Esophagus squamous epithelium (tissue), 5 donors: ENCODE data around the gene ECE1. TPM values are rescaled to one million over a fixed set of nuclear protein-coding genes. Genes with fewer than 3 reads are reported as not detected.

Source experiments
- DNase-seq: peaks from one replicate; lab custom pipeline; 2025; lab: John Stamatoyannopoulos, UW
- H3K27ac ChIP-seq, 4 donors: fragments of 200-600 bp; sonication (generic); one replicate each; pipeline ENCODE4 v1.5.1; 2016 to 2019; ENCODE audit warnings: mild to moderate bottlenecking in 1 of 4
- H3K27me3 ChIP-seq, 4 donors: fragments of 200-600 bp; sonication (generic); 1 replicate in 3 of 4; 2 replicates in 1 of 4; pipeline versions ENCODE4 v1.5.1 to v1.6.0; 2017 to 2021; ENCODE audit warnings: antibody characterized with exemption in 1 of 4
- H3K36me3 ChIP-seq, 3 donors: fragments of 200-600 bp; sonication (generic); one replicate each; pipeline ENCODE4 v1.5.1; 2016 to 2019
- H3K4me1 ChIP-seq, 3 donors: fragments of 200-600 bp; sonication (generic); one replicate each; pipeline ENCODE4 v1.5.1; 2017 to 2019
- H3K4me3 ChIP-seq, 4 donors: fragments of 200-600 bp; sonication (generic); 1 replicate in 3 of 4; 2 replicates in 1 of 4; pipeline ENCODE4 v1.5.1; 2016 to 2019; ENCODE audit warnings: mild to moderate bottlenecking in 2 of 4, moderate library complexity in 1 of 4
- H3K9me3 ChIP-seq, 3 donors: fragments of 200-600 bp; sonication (generic); one replicate each; pipeline ENCODE4 v1.5.1; 2016 to 2019
- POLR2A ChIP-seq, 4 donors: fragments of 450-650 bp; IDR thresholded peaks; one replicate each; pipeline ENCODE4 v1.6.1; 2017; ENCODE audit warnings: antibody characterized with exemption in 4 of 4, mild to moderate bottlenecking in 4 of 4, moderate library complexity in 3 of 4
- WGBS, 2 donors: methylation state at CpG; one replicate each; pipeline ENCODE4 v1.1.5; 2018; 5-methylcytosine and 5-hydroxymethylcytosine counted together
- intact Hi-C: fragments of 100-400 bp; cut with DNase I; formaldehyde crosslinking; loops from one replicate; pipeline ENCODE4 v1.15.0; 2022
- total RNA-seq, 4 donors: library from RNA; depleted of rRNA; stranded (reverse); fragments of >200 nt; gene quantifications; one replicate each; pipeline ENCODE4 v1.1.0, GENCODE V29; 2016
- TF ChIP-seq, protein P1 (sequence below), 6 experiments: fragments of 450-650 bp in 4 of 6; fragments of 200-600 bp in 2 of 6; sonication (generic) in 2 of 6; IDR thresholded peaks; one replicate each; pipeline ENCODE4 v1.5.1; 2016 to 2019; ENCODE audit warnings: antibody characterized with exemption in 6 of 6, mild to moderate bottlenecking in 4 of 6, moderate library complexity in 4 of 6
- donor health status: DM: yes; HTN: yes; CAD: no.

ECE1 gene
- total RNA-seq, 4 donors from 2014 or later = 11.3 to 42.2 (median 24.1) TPM

GRCh38 chr1:21254335-21254951 lies 35.8 kb downstream of the ECE1 start:
- no peak for DNase-seq
- no peak overlapping the region for H3K4me3 ChIP-seq
- peak overlapping the region in 3 of 4 donors; percentile 47 to 57 (median 53) for H3K27ac ChIP-seq
- H3K9me3 ChIP-seq = no peaks in the 10 kb centered on the region
- peaks cover 0 to 93% (median 15%) of the 10 kb centered on the region in 3 donors for H3K36me3 ChIP-seq
- TF ChIP-seq POLR2A (IDR thresholded peaks at IDR 0.05) = no peak
- TF ChIP-seq, protein P1, sequence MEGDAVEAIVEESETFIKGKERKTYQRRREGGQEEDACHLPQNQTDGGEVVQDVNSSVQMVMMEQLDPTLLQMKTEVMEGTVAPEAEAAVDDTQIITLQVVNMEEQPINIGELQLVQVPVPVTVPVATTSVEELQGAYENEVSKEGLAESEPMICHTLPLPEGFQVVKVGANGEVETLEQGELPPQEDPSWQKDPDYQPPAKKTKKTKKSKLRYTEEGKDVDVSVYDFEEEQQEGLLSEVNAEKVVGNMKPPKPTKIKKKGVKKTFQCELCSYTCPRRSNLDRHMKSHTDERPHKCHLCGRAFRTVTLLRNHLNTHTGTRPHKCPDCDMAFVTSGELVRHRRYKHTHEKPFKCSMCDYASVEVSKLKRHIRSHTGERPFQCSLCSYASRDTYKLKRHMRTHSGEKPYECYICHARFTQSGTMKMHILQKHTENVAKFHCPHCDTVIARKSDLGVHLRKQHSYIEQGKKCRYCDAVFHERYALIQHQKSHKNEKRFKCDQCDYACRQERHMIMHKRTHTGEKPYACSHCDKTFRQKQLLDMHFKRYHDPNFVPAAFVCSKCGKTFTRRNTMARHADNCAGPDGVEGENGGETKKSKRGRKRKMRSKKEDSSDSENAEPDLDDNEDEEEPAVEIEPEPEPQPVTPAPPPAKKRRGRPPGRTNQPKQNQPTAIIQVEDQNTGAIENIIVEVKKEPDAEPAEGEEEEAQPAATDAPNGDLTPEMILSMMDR (IDR thresholded peaks at IDR 0.05) = no peak
- peaks cover 9 to 72% (median 24%) of the 10 kb centered on the region in 3 donors for H3K4me1 ChIP-seq
- intact Hi-C loops = loop anchor here (2.0 kb wide), 1 partner anchor 114 kb away; no protein-coding TSS in a partner anchor
- no peaks in the 10 kb centered on the region for H3K27me3 ChIP-seq
- WGBS, 2 donors = 60 to 81% methylated on average over 3 to 8 of the region's 8 CpGs

DNA sequence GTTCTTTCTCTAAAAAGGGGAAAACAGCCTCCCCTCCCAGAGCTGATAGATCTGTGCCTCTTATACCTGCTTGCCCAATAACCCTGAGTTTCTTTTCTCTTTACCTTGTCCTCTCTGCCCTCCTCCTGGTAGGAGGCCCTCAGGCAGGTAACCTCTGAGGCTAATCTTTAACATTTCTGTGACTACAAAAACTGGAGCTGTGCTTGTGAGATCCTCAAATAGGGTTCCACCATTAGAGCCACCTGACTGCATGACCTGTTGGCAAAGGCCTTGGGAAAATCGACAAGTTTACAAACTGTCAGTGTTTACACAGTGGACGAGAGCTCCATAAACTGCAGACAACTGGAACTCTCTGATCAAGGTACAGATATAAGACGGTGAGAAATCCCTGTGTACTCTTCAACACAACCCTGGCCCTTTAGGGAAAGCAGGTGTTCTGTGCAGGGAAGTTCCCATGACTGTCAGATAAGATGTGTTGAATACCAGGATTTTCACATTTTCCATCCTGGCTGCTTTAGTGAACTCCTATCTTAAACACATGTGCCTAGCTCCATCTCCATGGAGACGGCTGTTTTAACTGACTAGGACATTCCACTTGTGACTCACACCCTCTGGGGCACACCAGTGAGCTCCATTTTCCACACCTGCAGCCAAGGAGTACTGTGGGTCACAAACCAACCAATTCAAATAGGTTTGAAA lies 38.3 kb downstream of the ECE1 start:
- Histone ChIP-seq H3K4me3 (no peak overlapping the region), H3K27ac (peak overlapping the region in 2 of 4 donors; percentile 53 to 68), H3K27me3 (no peaks in the 10 kb centered on the region), H3K9me3 (no peaks in the 10 kb centered on the region), H3K36me3 (peaks cover 3 to 92% (median 15%) of the 10 kb centered on the region in 3 donors), H3K4me1 (peaks cover 9 to 48% (median 13%) of the 10 kb centered on the region in 3 donors)
- WGBS, 2 donors = 32 to 34% methylated on average over 2 to 3 of the region's 4 CpGs
- intact Hi-C loops = no loop called here
- no peak for DNase-seq
- TF ChIP-seq, protein P1 (IDR thresholded peaks at IDR 0.05) = no peak
- no peak for TF ChIP-seq POLR2A (IDR thresholded peaks at IDR 0.05)

GRCh38 chr1:21249940-21250493 lies 40.2 kb downstream of the ECE1 start:
- intact Hi-C loops = no loop called here
- TF ChIP-seq, protein P1 (IDR thresholded peaks at IDR 0.05) = no peak
- no peak for TF ChIP-seq POLR2A (IDR thresholded peaks at IDR 0.05)
- H3K36me3 ChIP-seq = peaks cover 5 to 94% (median 11%) of the 10 kb centered on the region in 3 donors

DNA sequence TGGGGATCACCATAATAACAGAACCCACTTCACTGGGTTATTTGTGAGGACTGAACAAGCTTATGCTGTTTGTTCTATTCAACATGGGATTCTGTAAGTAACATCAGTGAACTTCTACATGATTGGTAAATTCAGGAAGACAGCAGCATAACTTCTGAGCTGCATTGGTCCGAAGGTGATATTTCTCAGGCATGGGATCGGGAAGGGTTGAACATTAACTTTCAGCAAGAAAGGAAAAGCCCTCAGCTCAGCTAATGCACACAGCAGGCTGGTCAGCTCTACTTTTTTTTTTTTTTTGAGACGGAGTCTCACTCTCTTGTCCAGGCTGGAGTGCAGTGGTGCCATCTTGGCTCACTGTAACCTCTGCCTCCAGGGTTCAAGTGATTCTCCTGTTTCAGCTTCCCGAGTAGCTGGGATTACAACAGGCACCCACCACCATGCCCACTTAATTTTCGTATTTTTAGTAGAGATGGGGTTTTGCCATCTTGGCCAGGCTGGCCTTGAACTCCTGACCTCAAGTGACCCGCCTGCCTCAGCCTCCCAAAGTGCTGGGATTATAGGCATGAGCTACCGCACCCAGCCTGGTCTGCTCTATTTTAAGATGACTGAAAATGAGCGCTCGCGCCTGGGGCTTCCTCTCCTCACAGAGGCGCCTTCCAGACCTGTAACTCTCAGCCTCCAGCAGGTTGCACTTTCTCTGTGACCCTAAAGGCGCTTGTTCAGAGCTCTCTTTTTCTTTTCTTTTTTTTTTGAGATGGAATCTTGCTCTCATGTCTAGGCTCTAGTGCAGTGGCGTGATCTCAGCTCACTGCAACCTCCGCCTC lies 42.2 kb downstream of the ECE1 start:
- 95% methylated on average over 10 to 14 of the region's 14 CpGs for WGBS, 2 donors
- no peak for TF ChIP-seq POLR2A (IDR thresholded peaks at IDR 0.05)
- TF ChIP-seq, protein P1 (IDR thresholded peaks at IDR 0.05) = no peak
- no peaks in the 10 kb centered on the region for H3K9me3 ChIP-seq
- intact Hi-C loops = no loop called here
- H3K27me3 ChIP-seq = no peaks in the 10 kb centered on the region
- peaks cover 4 to 16% (median 6%) of the 10 kb centered on the region in 3 donors for H3K4me1 ChIP-seq
- H3K36me3 ChIP-seq = peaks cover 8 to 96% (median 19%) of the 10 kb centered on the region in 3 donors
- H3K27ac ChIP-seq = no peak overlapping the region
- no peak for DNase-seq
- H3K4me3 ChIP-seq = no peak overlapping the region

More at GRCh38 chr1:21249940-21250493, 40.2 kb downstream of the ECE1 start:
- Histone ChIP-seq H3K4me1 (peaks cover 9 to 34% (median 13%) of the 10 kb centered on the region in 3 donors), H3K27ac (no peak overlapping the region), H3K9me3 (no peaks in the 10 kb centered on the region), H3K4me3 (no peak overlapping the region), H3K27me3 (no peaks in the 10 kb centered on the region)
- 94% methylated on average over 8 to 9 of the region's 9 CpGs for WGBS, 2 donors
- no peak for DNase-seq
